ENCODE measurements around the gene GNA12.

Gene GNA12

GRCh38 chr7:2782121-2782520, 62.0 kb downstream of the GNA12 start:
- no peaks in the 10 kb centered on the region for H3K79me2 ChIP-seq (ENCODE audit: insufficient read depth, low read length)
- no peak for TF ChIP-seq CTCF (IDR thresholded peaks at IDR 0.05; ENCODE audit: insufficient read depth, low read length, poor library complexity, severe bottlenecking)
- no peak for TF ChIP-seq EZH2phosphoT487 (conservative IDR thresholded peaks at IDR 0.05; ENCODE audit: low read length)
- no peaks in the 10 kb centered on the region for H4K20me1 ChIP-seq (ENCODE audit: low read depth, low read length)
- H3K27me3 ChIP-seq (ENCODE audit: low read length) = no peaks in the 10 kb centered on the region
- no peak overlapping the region for H3K4me3 ChIP-seq (ENCODE audit: insufficient read depth, low read length, poor library complexity, severe bottlenecking)
- no peaks in the 10 kb centered on the region for H3K9me2 ChIP-seq (replicated peaks; ENCODE audit: insufficient read depth, low read length)
- H3K9me3 ChIP-seq (ENCODE audit: insufficient read depth, low read length) = no peaks in the 10 kb centered on the region
- H3F3A ChIP-seq (ENCODE audit: insufficient read depth) = no peaks in the 10 kb centered on the region
- H3K36me3 ChIP-seq (ENCODE audit: low read length) = no peaks in the 10 kb centered on the region
- no peak overlapping the region for H2AFZ ChIP-seq (ENCODE audit: low read depth, low read length, severe bottlenecking)
- no peak overlapping the region for H3K9ac ChIP-seq (ENCODE audit: low read length)
- no peak overlapping the region for H3K27ac ChIP-seq (ENCODE audit: low read depth, low read length)
- no peak overlapping the region for H3K4me2 ChIP-seq (ENCODE audit: low read depth, low read length, poor library complexity, severe bottlenecking)

- Histone ChIP-seq H3K27me3 (ENCODE audit: low read length) (no peaks in the 10 kb centered on the region), H3K79me2 (ENCODE audit: insufficient read depth, low read length) (no peaks in the 10 kb centered on the region), H2AFZ (ENCODE audit: low read depth, low read length, severe bottlenecking) (no peak overlapping the region), H3K9ac (ENCODE audit: low read length) (no peak overlapping the region), H3K27ac (ENCODE audit: low read depth, low read length) (no peak overlapping the region), H3F3A (ENCODE audit: insufficient read depth) (no peaks in the 10 kb centered on the region), H3K9me3 (ENCODE audit: insufficient read depth, low read length) (no peaks in the 10 kb centered on the region), H3K4me3 (ENCODE audit: insufficient read depth, low read length, poor library complexity, severe bottlenecking) (no peak overlapping the region), H3K36me3 (ENCODE audit: low read length) (no peaks in the 10 kb centered on the region), H3K4me2 (ENCODE audit: low read depth, low read length, poor library complexity, severe bottlenecking) (no peak overlapping the region), H3K9me2 (replicated peaks; ENCODE audit: insufficient read depth, low read length) (no peaks in the 10 kb centered on the region), H4K20me1 (ENCODE audit: low read depth, low read length) (no peaks in the 10 kb centered on the region)
- TF ChIP-seq CTCF (IDR thresholded peaks at IDR 0.05; ENCODE audit: insufficient read depth, low read length, poor library complexity, severe bottlenecking) (no peak), EZH2phosphoT487 (conservative IDR thresholded peaks at IDR 0.05; ENCODE audit: low read length) (no peak)
These were observed 62.5 kb downstream of the GNA12 start for GRCh38 chr7:2781636-2782035.

- Histone ChIP-seq H3K36me3 (ENCODE audit: low read length) (no peaks in the 10 kb centered on the region), H3K9me2 (replicated peaks; ENCODE audit: insufficient read depth, low read length) (no peaks in the 10 kb centered on the region), H3K4me2 (ENCODE audit: low read depth, low read length, poor library complexity, severe bottlenecking) (no peak overlapping the region), H3K9ac (ENCODE audit: low read length) (no peak overlapping the region), H3K27ac (ENCODE audit: low read depth, low read length) (no peak overlapping the region), H3K4me3 (ENCODE audit: insufficient read depth, low read length, poor library complexity, severe bottlenecking) (no peak overlapping the region), H3K9me3 (ENCODE audit: insufficient read depth, low read length) (no peaks in the 10 kb centered on the region), H3F3A (ENCODE audit: insufficient read depth) (no peaks in the 10 kb centered on the region), H2AFZ (ENCODE audit: low read depth, low read length, severe bottlenecking) (no peak overlapping the region), H4K20me1 (ENCODE audit: low read depth, low read length) (no peaks in the 10 kb centered on the region), H3K27me3 (ENCODE audit: low read length) (no peaks in the 10 kb centered on the region), H3K79me2 (ENCODE audit: insufficient read depth, low read length) (no peaks in the 10 kb centered on the region)
- no peak for TF ChIP-seq CTCF (IDR thresholded peaks at IDR 0.05; ENCODE audit: insufficient read depth, low read length, poor library complexity, severe bottlenecking)
- no peak for TF ChIP-seq EZH2phosphoT487 (conservative IDR thresholded peaks at IDR 0.05; ENCODE audit: low read length)
These were observed 65.1 kb downstream of the GNA12 start for GRCh38 chr7:2779051-2779450.

Measured in SU-DHL-6 (cell line).